Stomach (tissue), 4 donors: ENCODE results near the gene ITLN1.

Source experiments
- POLR2A ChIP-seq, 4 donors: fragments of 450-650 bp; IDR thresholded peaks; one replicate each; pipeline ENCODE4 v1.6.1; 2016; ENCODE audit warnings: antibody characterized with exemption in 4 of 4, control low read depth in 2 of 4, mild to moderate bottlenecking in 1 of 4, moderate library complexity in 1 of 4
- POLR2AphosphoS5 ChIP-seq, 3 donors: sonication (generic); formaldehyde crosslinking; IDR thresholded peaks; one replicate each; pipeline ENCODE4 v1.6.1; 2016; ENCODE audit warnings: antibody characterized with exemption in 3 of 3
- TF ChIP-seq, protein P1 (sequence below), 7 experiments: fragments of 450-650 bp in 4 of 7; fragments of 200-600 bp in 3 of 7; sonication (generic) in 3 of 7; IDR thresholded peaks; one replicate each; pipeline ENCODE4 v1.5.1; 2016 to 2019; ENCODE audit warnings: antibody characterized with exemption in 7 of 7, control low read depth in 2 of 7, mild to moderate bottlenecking in 1 of 7

DNA sequence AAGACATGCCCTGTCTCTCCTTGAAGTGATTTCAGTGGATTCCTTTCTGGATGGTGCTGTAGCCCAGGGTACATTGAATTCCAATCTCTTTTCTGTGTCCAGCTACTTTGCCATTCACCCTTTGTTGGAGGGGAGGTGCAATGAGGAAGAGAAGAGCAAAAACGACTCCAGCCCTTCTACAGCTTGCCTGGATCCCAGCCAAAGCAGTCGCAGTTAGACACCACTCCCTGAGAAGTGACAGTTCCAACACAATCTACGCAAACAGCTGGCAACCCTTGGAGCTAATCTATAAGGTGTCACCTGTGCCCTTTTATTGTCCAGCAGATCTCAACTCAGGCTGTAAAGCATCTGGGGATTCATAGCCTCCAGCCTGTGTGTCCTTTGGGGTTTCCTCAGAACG lies 26.9 kb downstream of the ITLN1 start:
- TF ChIP-seq, protein P1, sequence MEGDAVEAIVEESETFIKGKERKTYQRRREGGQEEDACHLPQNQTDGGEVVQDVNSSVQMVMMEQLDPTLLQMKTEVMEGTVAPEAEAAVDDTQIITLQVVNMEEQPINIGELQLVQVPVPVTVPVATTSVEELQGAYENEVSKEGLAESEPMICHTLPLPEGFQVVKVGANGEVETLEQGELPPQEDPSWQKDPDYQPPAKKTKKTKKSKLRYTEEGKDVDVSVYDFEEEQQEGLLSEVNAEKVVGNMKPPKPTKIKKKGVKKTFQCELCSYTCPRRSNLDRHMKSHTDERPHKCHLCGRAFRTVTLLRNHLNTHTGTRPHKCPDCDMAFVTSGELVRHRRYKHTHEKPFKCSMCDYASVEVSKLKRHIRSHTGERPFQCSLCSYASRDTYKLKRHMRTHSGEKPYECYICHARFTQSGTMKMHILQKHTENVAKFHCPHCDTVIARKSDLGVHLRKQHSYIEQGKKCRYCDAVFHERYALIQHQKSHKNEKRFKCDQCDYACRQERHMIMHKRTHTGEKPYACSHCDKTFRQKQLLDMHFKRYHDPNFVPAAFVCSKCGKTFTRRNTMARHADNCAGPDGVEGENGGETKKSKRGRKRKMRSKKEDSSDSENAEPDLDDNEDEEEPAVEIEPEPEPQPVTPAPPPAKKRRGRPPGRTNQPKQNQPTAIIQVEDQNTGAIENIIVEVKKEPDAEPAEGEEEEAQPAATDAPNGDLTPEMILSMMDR (IDR thresholded peaks at IDR 0.05) = no peak
- TF ChIP-seq POLR2A (IDR thresholded peaks at IDR 0.05) (no peak), POLR2AphosphoS5 (IDR thresholded peaks at IDR 0.05) (no peak)
